CMK (cell line): ENCODE data around the gene ZNF692.
"Not testable (repeated sequence)": the region's sequence is repeated elsewhere in the genome, so short reads cannot be mapped to it uniquely, and the experiment has no call there.

Experiments
- DNase-seq: peaks from one replicate; pipeline ENCODE4 v3.0.0-alpha.2; 2010; ENCODE audit warnings: low read depth

The ZNF692 gene, protein sequence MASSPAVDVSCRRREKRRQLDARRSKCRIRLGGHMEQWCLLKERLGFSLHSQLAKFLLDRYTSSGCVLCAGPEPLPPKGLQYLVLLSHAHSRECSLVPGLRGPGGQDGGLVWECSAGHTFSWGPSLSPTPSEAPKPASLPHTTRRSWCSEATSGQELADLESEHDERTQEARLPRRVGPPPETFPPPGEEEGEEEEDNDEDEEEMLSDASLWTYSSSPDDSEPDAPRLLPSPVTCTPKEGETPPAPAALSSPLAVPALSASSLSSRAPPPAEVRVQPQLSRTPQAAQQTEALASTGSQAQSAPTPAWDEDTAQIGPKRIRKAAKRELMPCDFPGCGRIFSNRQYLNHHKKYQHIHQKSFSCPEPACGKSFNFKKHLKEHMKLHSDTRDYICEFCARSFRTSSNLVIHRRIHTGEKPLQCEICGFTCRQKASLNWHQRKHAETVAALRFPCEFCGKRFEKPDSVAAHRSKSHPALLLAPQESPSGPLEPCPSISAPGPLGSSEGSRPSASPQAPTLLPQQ

DNA sequence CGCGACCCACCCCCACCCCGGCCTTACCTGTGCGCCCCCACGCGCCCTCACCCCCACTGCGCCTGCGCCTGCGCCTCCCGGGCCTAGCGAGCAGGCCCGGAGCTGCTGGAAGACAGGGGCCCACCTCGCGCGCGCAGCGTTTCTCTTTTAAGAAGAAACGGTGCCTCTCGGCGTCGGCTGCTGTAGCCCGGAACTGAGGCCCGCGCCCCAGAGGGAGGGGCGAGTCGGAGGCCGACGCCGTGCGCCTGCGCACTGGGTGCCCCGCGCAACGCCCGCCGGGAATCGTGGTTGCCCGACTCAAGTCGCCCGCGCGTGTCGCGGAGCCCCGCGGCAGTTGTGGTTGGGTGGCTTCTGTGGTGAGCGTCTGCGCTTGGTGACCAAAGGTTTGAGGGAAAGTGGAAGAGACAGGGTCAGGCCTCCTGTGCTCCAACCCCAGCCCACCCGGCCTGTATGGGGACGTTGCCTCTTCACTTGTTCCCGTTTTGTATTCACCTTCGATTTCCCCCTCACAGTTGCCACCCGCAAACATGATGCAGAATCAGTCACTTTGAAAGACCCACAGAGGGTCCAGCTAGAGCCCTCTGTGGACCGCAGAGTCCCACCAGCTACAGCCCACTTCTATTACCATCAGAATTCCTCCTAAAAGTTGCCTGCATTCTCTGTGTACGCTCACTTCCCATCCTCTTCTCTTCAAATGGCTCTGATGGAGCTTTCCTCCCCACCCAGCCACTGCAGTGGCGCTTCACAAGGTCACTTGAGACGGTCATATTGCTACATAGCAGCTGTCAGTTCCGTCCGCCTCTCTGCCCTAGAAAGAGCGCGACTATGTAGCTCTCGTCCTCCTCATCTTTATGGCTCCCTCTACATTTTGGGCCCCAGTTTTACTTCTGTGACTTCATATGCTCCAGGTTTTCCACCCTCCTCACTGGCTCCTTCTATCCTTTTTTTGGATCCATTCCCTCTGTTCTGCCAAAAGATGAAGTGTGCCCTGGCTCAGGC is at the start of gene ZNF692:
ZNF692 (minus strand) TSS at position 195 of the 999 bp plus-strand sequence. CDS start 776 bp downstream, outside the sequence.
- peak; percentile 97 for DNase-seq

GRCh38 chr1:248906753-248907661 is 48.1 kb upstream of the ZNF692 start:
- no peak for DNase-seq

GRCh38 chr1:248906009-248906752 is 47.3 kb upstream of the ZNF692 start, which contains the start of gene PGBD2:
PGBD2 (plus strand) TSS chr1:248906235; CDS start chr1:248913863, 7,628 bp downstream.
- peak; percentile 94 for DNase-seq

GRCh38 chr1:248905662-248906008 is 46.8 kb upstream of the ZNF692 start:
- no peak for DNase-seq

DNA sequence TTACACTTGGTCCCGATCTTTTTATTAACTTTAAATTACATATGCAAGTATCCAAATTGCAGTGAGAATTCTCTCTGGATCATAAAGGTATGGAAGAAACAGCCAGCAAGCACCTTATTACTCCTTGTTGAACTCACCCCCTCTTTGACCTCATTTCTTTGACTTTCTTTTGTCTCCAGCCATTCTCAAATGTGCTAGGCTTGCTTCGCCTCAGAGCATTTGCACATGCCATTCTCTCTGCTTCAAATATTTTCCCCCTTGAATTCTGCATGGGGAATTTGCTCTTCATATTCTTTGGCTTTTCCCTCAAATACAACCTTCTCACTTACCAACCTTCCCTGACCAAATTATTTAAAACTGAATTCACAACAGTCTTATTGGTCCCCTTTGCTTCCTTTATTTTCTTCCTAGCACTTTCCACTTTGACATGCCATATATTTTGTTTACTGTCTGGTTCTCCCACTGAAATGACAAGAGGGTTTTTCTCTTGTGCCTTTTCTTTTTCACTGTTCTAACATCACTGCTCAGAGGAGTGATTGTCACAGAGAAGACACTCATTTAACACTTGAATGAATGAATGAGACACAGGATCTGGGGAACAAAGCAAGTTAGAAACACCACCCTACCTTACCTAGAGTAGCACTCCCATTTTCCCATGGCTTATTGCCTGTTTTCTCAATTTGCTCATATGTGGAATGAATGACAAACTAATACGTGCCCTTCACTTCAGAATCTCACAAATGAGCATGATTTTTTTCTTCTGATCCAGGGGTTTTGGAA is 45.7 kb upstream of the ZNF692 start:
- no peak for DNase-seq

DNA sequence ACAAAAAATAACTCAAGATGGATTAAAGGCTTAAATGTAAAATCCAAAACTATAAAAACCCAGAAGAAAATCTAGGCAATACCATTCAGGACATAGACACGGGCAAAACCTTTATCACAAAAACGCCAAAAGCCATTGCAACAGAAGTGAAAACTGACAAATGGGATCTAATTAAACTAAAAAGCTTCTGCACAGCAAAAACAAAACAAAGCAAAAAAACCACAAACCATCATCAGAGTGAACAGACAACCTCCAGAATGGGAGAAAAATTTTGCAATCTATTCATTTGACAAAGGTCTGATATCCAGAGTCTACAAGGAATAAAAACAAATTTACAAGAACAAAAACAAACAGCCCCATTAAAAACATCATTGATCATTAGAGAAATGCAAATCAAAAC is 42.7 kb upstream of the ZNF692 start:
- no peak for DNase-seq

- no peak for DNase-seq
These were observed 41.8 kb upstream of the ZNF692 start for GRCh38 chr1:248900637-248901036.

GRCh38 chr1:248897412-248898337 is 38.8 kb upstream of the ZNF692 start:
- no peak for DNase-seq

DNA sequence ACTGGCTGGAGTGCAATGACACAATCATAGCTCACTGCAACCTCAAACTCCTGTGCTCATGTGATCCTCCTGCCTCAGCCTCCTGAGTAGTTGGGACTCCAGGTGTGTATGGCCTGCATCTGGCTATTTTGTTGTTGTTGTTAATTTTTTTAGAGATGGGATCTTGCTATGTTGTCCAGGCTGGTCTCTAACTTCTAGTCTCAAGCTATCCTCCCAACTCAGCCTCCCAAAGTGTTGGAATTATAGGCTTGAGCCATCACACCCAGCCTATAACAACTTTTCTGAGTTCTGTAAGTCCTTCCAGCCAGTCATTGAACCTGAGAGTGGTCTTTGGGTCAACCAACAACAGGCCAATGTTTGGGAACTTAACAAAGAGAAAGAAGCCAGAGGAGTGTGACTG is 36.0 kb upstream of the ZNF692 start:
- DNase-seq: no peak

- DNase-seq: no peak
These were observed 33.7 kb upstream of the ZNF692 start for GRCh38 chr1:248892590-248892989.

- no peak for DNase-seq
These were observed 32.9 kb upstream of the ZNF692 start for GRCh38 chr1:248891758-248892157.

DNA sequence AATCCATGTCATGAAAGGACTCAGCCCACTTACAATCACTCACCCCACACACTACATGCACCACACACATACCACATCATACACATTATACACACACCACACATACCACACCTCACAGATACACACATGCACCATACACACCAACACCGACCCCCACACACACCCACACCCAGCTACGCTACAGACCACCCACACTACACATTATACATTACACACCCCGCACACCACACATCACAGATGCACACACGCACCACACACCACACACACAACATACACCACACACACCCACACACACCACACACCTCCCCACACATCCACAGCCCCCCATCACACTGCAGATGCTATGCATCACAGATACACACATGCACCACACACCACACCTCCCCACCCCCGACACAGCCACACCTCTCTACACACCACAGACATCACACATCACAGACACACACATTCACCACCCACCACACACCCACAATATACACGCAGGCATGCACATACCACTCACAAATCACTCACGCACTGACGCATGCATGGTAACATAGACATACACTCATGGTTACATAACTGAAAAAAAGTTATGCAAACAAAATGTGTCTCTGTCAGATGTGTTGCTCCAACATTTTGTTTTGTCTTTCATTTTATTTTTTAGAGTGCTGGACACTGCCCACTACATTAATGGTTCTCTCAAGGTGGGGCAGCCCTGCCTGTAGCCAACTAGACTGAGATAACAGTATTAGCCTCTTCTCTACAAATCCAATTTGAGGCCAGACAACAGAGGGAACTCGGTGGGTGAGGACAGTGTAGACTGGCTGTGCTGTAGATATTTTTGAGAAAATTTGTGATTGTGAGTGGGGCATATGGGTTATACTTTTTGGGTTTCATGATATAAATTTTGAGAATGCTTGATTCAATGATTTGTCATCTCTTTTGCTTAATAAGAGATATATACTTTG is 31.9 kb upstream of the ZNF692 start:
- peak; percentile 34 for DNase-seq

- not testable (repeated sequence) for DNase-seq
These were observed 31.0 kb upstream of the ZNF692 start for GRCh38 chr1:248889914-248890243.

GRCh38 chr1:248886237-248886895 is 27.5 kb upstream of the ZNF692 start:
- DNase-seq: no peak

DNA sequence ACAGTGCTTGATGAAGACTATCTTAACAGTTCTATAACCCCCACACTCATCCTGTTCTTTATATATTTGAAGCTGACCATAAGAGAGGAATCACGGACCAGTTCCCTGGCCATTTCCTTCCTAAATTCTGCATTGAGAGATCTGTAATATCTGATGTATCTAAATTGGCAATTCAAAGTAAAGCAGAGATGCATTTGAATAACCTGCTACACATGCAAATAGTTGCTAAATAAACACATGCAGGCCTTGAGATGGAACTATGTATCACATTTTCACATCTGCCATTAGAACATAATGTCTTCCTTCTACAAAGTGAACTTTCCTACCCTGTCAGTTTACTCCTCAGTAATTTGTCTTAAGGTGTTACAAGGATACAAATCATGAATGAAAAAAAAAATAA is 26.8 kb upstream of the ZNF692 start:
- no peak for DNase-seq

DNA sequence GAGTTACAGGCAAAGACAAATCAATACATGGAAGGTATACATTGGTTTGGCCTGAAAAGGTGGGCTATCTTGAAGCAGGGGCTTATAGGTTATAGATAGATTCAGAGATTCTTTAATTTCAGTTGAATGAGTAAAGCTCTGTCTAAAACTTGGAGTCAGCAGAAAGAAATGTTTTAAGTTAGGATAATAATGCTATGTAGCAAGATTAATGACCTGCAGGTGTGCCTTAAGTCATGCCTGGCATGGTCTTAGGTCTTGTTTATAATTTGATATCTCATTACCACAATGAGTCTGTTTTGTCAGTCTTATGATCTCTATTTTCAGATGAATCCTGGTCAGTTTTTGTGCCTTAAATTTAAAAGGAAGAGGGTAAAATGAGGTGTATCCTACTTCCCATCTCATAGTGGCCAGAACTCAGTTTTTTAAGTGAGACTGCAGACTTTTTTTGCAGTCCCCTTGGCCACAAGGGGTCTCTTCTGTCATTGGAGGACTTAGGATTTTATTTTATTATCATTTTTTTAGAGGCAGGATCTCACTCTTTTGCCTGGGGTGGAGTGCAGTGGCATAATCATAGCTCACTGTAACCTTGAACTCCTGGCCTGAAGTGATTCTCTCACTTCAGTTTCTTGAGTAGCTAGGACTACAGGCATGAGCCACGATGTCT is 25.9 kb upstream of the ZNF692 start:
- no peak for DNase-seq

DNA sequence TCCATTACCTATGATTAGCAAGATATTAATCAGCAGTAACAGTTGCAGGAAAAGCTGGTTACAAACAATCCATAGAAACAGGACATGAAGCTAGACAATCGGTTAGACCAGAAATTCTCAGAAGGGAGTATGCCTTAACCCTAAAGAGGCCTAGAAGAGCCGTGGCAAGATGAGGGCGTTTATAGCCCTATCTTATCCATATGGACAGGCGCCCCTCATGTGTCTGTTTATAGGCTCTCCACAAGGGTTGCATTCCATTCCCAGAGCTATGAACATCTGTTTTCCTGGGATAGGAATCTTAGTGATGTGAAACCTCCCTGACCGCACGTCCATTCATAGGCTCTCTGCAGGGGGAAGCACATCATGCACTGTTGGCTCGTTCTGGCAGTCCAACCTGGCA is 23.5 kb upstream of the ZNF692 start:
- not testable (repeated sequence) for DNase-seq
